ENCODE results near the gene SEMA5B.

The SEMA5B gene

GRCh38 chr3:122977746-122978466, 49.7 kb downstream of the SEMA5B start:
- peaks cover 57% of the 10 kb centered on the region for H3K4me1 ChIP-seq (ENCODE audit: control insufficient read depth, low read depth, low read length)
- H3K9me3 ChIP-seq (ENCODE audit: control insufficient read depth, low read depth, low read length): no peaks in the 10 kb centered on the region
- no peak overlapping the region for H3K9ac ChIP-seq (ENCODE audit: low read length)
- no peak overlapping the region for H3K4me3 ChIP-seq (ENCODE audit: low read length)
- no peaks in the 10 kb centered on the region for H3K36me3 ChIP-seq (ENCODE audit: control insufficient read depth, low read depth, low read length)
- no peak overlapping the region for H3K27ac ChIP-seq (ENCODE audit: low read length)
- H3K27me3 ChIP-seq (ENCODE audit: control insufficient read depth, insufficient read depth, low read length): no peaks in the 10 kb centered on the region

GRCh38 chr3:122975924-122976293, 51.7 kb downstream of the SEMA5B start:
- no peak overlapping the region for H3K9ac ChIP-seq (ENCODE audit: low read length)
- H3K4me3 ChIP-seq (ENCODE audit: low read length): no peak overlapping the region
- no peaks in the 10 kb centered on the region for H3K9me3 ChIP-seq (ENCODE audit: control insufficient read depth, low read depth, low read length)
- H3K27ac ChIP-seq (ENCODE audit: low read length): no peak overlapping the region
- no peaks in the 10 kb centered on the region for H3K36me3 ChIP-seq (ENCODE audit: control insufficient read depth, low read depth, low read length)
- H3K4me1 ChIP-seq (ENCODE audit: control insufficient read depth, low read depth, low read length): peaks cover 49% of the 10 kb centered on the region
- no peaks in the 10 kb centered on the region for H3K27me3 ChIP-seq (ENCODE audit: control insufficient read depth, insufficient read depth, low read length)

- no peaks in the 10 kb centered on the region for H3K9me3 ChIP-seq (ENCODE audit: control insufficient read depth, low read depth, low read length)
- H3K4me3 ChIP-seq (ENCODE audit: low read length): no peak overlapping the region
- H3K27me3 ChIP-seq (ENCODE audit: control insufficient read depth, insufficient read depth, low read length): no peaks in the 10 kb centered on the region
- no peaks in the 10 kb centered on the region for H3K36me3 ChIP-seq (ENCODE audit: control insufficient read depth, low read depth, low read length)
- H3K27ac ChIP-seq (ENCODE audit: low read length): no peak overlapping the region
- H3K9ac ChIP-seq (ENCODE audit: low read length): no peak overlapping the region
- H3K4me1 ChIP-seq (ENCODE audit: control insufficient read depth, low read depth, low read length): peaks cover 49% of the 10 kb centered on the region
Observed at GRCh38 chr3:122975163-122975923, 52.2 kb downstream of the SEMA5B start.

- no peak overlapping the region for H3K4me3 ChIP-seq (ENCODE audit: low read length)
- H3K4me1 ChIP-seq (ENCODE audit: control insufficient read depth, low read depth, low read length): peaks cover 49% of the 10 kb centered on the region
- no peaks in the 10 kb centered on the region for H3K9me3 ChIP-seq (ENCODE audit: control insufficient read depth, low read depth, low read length)
- H3K27ac ChIP-seq (ENCODE audit: low read length): no peak overlapping the region
- H3K36me3 ChIP-seq (ENCODE audit: control insufficient read depth, low read depth, low read length): no peaks in the 10 kb centered on the region
- no peaks in the 10 kb centered on the region for H3K27me3 ChIP-seq (ENCODE audit: control insufficient read depth, insufficient read depth, low read length)
- no peak overlapping the region for H3K9ac ChIP-seq (ENCODE audit: low read length)
Observed at GRCh38 chr3:122974764-122975162, 52.8 kb downstream of the SEMA5B start.

GRCh38 chr3:122973893-122974615, 53.5 kb downstream of the SEMA5B start:
- Histone ChIP-seq H3K27ac (ENCODE audit: low read length) (no peak overlapping the region), H3K36me3 (ENCODE audit: control insufficient read depth, low read depth, low read length) (no peaks in the 10 kb centered on the region), H3K27me3 (ENCODE audit: control insufficient read depth, insufficient read depth, low read length) (no peaks in the 10 kb centered on the region), H3K9ac (ENCODE audit: low read length) (no peak overlapping the region), H3K9me3 (ENCODE audit: control insufficient read depth, low read depth, low read length) (no peaks in the 10 kb centered on the region), H3K4me1 (ENCODE audit: control insufficient read depth, low read depth, low read length) (peaks cover 44% of the 10 kb centered on the region), H3K4me3 (ENCODE audit: low read length) (no peak overlapping the region)

GRCh38 chr3:122972141-122972540, 55.4 kb downstream of the SEMA5B start:
- peaks cover 29% of the 10 kb centered on the region for H3K4me1 ChIP-seq (ENCODE audit: control insufficient read depth, low read depth, low read length)
- H3K9me3 ChIP-seq (ENCODE audit: control insufficient read depth, low read depth, low read length): no peaks in the 10 kb centered on the region
- no peak overlapping the region for H3K9ac ChIP-seq (ENCODE audit: low read length)
- no peaks in the 10 kb centered on the region for H3K36me3 ChIP-seq (ENCODE audit: control insufficient read depth, low read depth, low read length)
- no peak overlapping the region for H3K4me3 ChIP-seq (ENCODE audit: low read length)
- no peaks in the 10 kb centered on the region for H3K27me3 ChIP-seq (ENCODE audit: control insufficient read depth, insufficient read depth, low read length)
- H3K27ac ChIP-seq (ENCODE audit: low read length): no peak overlapping the region

GRCh38 chr3:122969585-122970469, 57.7 kb downstream of the SEMA5B start:
- Histone ChIP-seq H3K9me3 (ENCODE audit: control insufficient read depth, low read depth, low read length) (no peaks in the 10 kb centered on the region), H3K36me3 (ENCODE audit: control insufficient read depth, low read depth, low read length) (no peaks in the 10 kb centered on the region), H3K9ac (ENCODE audit: low read length) (no peak overlapping the region), H3K27ac (ENCODE audit: low read length) (no peak overlapping the region), H3K4me3 (ENCODE audit: low read length) (no peak overlapping the region), H3K4me1 (ENCODE audit: control insufficient read depth, low read depth, low read length) (peaks cover 21% of the 10 kb centered on the region), H3K27me3 (ENCODE audit: control insufficient read depth, insufficient read depth, low read length) (no peaks in the 10 kb centered on the region)

- Histone ChIP-seq H3K9ac (ENCODE audit: low read length) (no peak overlapping the region), H3K27ac (ENCODE audit: low read length) (no peak overlapping the region), H3K4me1 (ENCODE audit: control insufficient read depth, low read depth, low read length) (peaks cover 12% of the 10 kb centered on the region), H3K4me3 (ENCODE audit: low read length) (no peak overlapping the region), H3K9me3 (ENCODE audit: control insufficient read depth, low read depth, low read length) (no peaks in the 10 kb centered on the region), H3K27me3 (ENCODE audit: control insufficient read depth, insufficient read depth, low read length) (no peaks in the 10 kb centered on the region), H3K36me3 (ENCODE audit: control insufficient read depth, low read depth, low read length) (no peaks in the 10 kb centered on the region)
Observed at GRCh38 chr3:122967765-122968164, 59.8 kb downstream of the SEMA5B start.

- Histone ChIP-seq H3K9me3 (ENCODE audit: control insufficient read depth, low read depth, low read length) (no peaks in the 10 kb centered on the region), H3K36me3 (ENCODE audit: control insufficient read depth, low read depth, low read length) (no peaks in the 10 kb centered on the region), H3K9ac (ENCODE audit: low read length) (no peak overlapping the region), H3K27me3 (ENCODE audit: control insufficient read depth, insufficient read depth, low read length) (no peaks in the 10 kb centered on the region), H3K4me3 (ENCODE audit: low read length) (no peak overlapping the region), H3K4me1 (ENCODE audit: control insufficient read depth, low read depth, low read length) (peaks cover 12% of the 10 kb centered on the region), H3K27ac (ENCODE audit: low read length) (no peak overlapping the region)
Observed at GRCh38 chr3:122967356-122967755, 60.2 kb downstream of the SEMA5B start.

- no peaks in the 10 kb centered on the region for H3K9me3 ChIP-seq (ENCODE audit: control insufficient read depth, low read depth, low read length)
- no peak overlapping the region for H3K27ac ChIP-seq (ENCODE audit: low read length)
- no peaks in the 10 kb centered on the region for H3K27me3 ChIP-seq (ENCODE audit: control insufficient read depth, insufficient read depth, low read length)
- H3K4me3 ChIP-seq (ENCODE audit: low read length): no peak overlapping the region
- H3K9ac ChIP-seq (ENCODE audit: low read length): no peak overlapping the region
- peaks cover 12% of the 10 kb centered on the region for H3K4me1 ChIP-seq (ENCODE audit: control insufficient read depth, low read depth, low read length)
- H3K36me3 ChIP-seq (ENCODE audit: control insufficient read depth, low read depth, low read length): no peaks in the 10 kb centered on the region
Observed at GRCh38 chr3:122966045-122966444, 61.5 kb downstream of the SEMA5B start.

GRCh38 chr3:122964811-122965210, 62.8 kb downstream of the SEMA5B start:
- Histone ChIP-seq H3K4me1 (ENCODE audit: control insufficient read depth, low read depth, low read length) (peaks cover 17% of the 10 kb centered on the region), H3K9ac (ENCODE audit: low read length) (no peak overlapping the region), H3K36me3 (ENCODE audit: control insufficient read depth, low read depth, low read length) (no peaks in the 10 kb centered on the region), H3K27ac (ENCODE audit: low read length) (no peak overlapping the region), H3K4me3 (ENCODE audit: low read length) (no peak overlapping the region), H3K27me3 (ENCODE audit: control insufficient read depth, insufficient read depth, low read length) (no peaks in the 10 kb centered on the region), H3K9me3 (ENCODE audit: control insufficient read depth, low read depth, low read length) (no peaks in the 10 kb centered on the region)
